Activated T-helper 17 cell treated with anti-CD3 and anti-CD28 coated beads, Interleukin-2, amount 50 U/mL, for 72 hours (primary cell): ENCODE results near the gene KLRF2. TPM values are rescaled to one million over a fixed set of nuclear protein-coding genes. Genes with fewer than 3 reads are reported as not detected.

ENCODE experiments used
- ATAC-seq: fragments of 150-1000 bp; cut with Tn5 transposase; replicated peaks from 2 replicates; pipeline ENCODE4 v1.10.0; 2021; ENCODE audit warnings: mild to moderate bottlenecking, moderate library complexity
- H3K27ac Mint-ChIP-seq: one replicate; pipeline ENCODE4 v1.8.0; 2022; ENCODE audit warnings: mixed read lengths
- H3K27me3 Mint-ChIP-seq: one replicate; pipeline ENCODE4 v1.8.0; 2022; ENCODE audit warnings: mixed read lengths
- H3K36me3 Mint-ChIP-seq: one replicate; pipeline ENCODE4 v1.8.0; 2022; ENCODE audit warnings: low read depth, mild to moderate bottlenecking, mixed read lengths
- H3K4me1 Mint-ChIP-seq: one replicate; pipeline ENCODE4 v1.8.0; 2022; ENCODE audit warnings: mixed read lengths
- H3K4me3 Mint-ChIP-seq: one replicate; pipeline ENCODE4 v1.8.0; 2022; ENCODE audit warnings: mild to moderate bottlenecking, mixed read lengths
- H3K9me3 Mint-ChIP-seq: one replicate; pipeline ENCODE4 v1.8.0; 2022; ENCODE audit warnings: mixed read lengths
- total RNA-seq, 2 donors: library from RNA; stranded (reverse); gene quantifications; one replicate each; pipeline ENCODE4 v1.2.3, GENCODE V29; 2022

Gene KLRF2
- total RNA-seq, 2 donors from 2014 or later: not detected

DNA sequence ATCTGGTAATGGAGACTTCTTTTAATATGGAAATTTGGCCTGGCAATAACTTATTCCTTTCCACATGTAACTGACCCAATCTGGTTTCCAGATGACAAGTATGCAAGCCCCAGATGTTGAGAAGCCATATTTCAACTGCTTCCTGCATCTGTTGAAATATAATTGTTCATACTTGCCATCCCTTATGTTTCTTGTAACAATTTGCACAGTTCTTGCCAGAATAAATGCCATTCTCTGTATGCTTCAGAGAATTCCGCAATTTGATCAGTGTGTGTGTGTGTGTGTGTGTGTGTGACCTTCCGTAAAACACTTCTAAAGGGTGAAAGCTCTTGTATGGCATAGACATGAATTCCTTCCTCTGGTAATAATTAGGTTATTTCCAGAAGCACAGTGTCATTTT is 52.7 kb downstream of the KLRF2 start:
- Mint-ChIP-seq H3K9me3 (no peaks in the 10 kb centered on the region), H3K4me3 (no peak overlapping the region)

DNA sequence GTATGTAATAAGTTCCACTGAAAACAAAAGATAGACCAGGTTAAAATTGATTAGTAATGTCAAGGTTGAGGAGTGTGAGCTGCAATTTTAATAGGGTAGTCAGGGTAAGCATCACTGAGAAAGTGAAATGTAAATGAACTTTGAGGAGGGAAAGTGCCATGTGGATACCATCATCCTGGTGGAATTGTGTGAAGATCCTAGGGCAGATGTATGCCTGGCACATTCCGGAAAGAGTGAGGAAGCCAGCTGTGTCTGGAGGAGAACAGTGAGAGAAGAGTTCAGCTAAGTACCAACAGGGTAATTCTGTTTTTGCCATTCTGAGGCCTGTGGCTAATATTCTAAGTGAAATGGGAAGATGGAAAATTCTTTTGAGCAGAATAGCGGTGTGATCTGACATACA is 53.7 kb downstream of the KLRF2 start:
- Mint-ChIP-seq H3K4me1 (no peaks in the 10 kb centered on the region), H3K27ac (no peak overlapping the region), H3K36me3 (no peaks in the 10 kb centered on the region), H3K9me3 (no peaks in the 10 kb centered on the region), H3K4me3 (no peak overlapping the region), H3K27me3 (peaks cover 4% of the 10 kb centered on the region)
- no peak for ATAC-seq

More for the DNA sequence above, 52.7 kb downstream of the KLRF2 start:
- no peak for ATAC-seq
- H3K4me1 Mint-ChIP-seq: no peaks in the 10 kb centered on the region
- H3K36me3 Mint-ChIP-seq: no peaks in the 10 kb centered on the region
- peaks cover 4% of the 10 kb centered on the region for H3K27me3 Mint-ChIP-seq
- H3K27ac Mint-ChIP-seq: no peak overlapping the region

DNA sequence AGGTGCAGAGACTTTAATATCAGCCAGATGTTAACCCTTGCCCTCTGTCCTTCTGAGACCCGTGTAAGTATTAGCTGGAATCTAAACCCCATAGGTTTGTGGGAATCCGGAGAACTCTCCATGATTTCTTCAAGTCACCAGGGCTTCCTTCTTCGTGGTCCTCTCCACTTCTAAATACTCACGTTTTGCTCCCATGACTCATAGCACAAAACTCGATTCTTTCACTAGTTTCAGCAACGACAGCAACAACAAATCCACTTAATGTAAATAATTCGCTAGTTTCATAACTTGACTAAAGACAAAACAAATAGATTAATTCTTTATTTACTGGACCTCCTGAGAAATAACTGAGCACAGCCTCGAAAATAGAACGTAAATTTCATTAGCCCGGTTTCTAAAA is 55.3 kb downstream of the KLRF2 start:
- ATAC-seq: no peak
- H3K4me3 Mint-ChIP-seq: no peak overlapping the region
- H3K27me3 Mint-ChIP-seq: no peaks in the 10 kb centered on the region
- no peaks in the 10 kb centered on the region for H3K36me3 Mint-ChIP-seq
- H3K9me3 Mint-ChIP-seq: no peaks in the 10 kb centered on the region
- H3K27ac Mint-ChIP-seq: no peak overlapping the region
- H3K4me1 Mint-ChIP-seq: no peaks in the 10 kb centered on the region

DNA sequence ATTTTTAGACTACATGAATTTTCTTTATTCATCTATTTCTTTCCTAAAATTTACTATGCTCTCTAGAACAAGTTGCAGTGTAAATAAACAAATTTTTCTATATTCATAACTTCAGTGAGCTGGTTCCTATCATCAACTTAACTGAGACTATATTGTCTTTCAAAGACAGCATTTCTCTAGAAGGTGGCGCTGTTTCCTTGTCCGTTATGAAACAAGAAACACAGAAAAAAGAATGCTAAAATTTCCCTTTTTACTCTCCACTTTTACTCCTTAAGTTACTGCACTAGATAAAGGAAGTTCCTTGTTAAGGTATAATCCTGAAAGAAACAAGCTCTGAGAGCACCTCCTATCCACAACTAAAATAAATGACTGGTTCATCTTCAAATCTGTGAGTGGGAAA is 59.1 kb downstream of the KLRF2 start:
- H3K27me3 Mint-ChIP-seq: no peaks in the 10 kb centered on the region
- peaks cover 7% of the 10 kb centered on the region for H3K4me1 Mint-ChIP-seq
- no peak for ATAC-seq
- no peak overlapping the region for H3K4me3 Mint-ChIP-seq
- no peak overlapping the region for H3K27ac Mint-ChIP-seq
- no peaks in the 10 kb centered on the region for H3K36me3 Mint-ChIP-seq
- no peaks in the 10 kb centered on the region for H3K9me3 Mint-ChIP-seq

DNA sequence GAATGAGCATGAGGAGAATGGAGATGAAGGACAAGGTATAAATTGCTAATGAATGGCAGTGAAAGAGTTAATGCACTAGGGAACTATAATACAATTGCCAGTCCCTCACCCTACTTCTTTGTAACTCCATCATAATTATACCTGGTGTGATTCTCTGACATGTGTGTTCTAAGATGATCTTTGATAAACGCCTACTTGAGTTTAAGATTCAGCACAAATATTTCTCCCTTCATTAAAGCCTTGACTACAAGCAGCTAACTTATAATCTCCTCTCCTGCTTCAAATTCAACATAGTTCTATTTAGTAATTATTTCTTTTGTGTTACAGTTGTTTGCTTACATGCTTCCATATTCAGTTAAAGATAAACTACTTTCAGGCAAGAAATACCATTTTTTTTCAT is 60.5 kb downstream of the KLRF2 start:
- H3K27me3 Mint-ChIP-seq: no peaks in the 10 kb centered on the region
- no peaks in the 10 kb centered on the region for H3K9me3 Mint-ChIP-seq
- peak overlapping the region; percentile 82 for H3K4me3 Mint-ChIP-seq
- no peaks in the 10 kb centered on the region for H3K36me3 Mint-ChIP-seq
- no peak for ATAC-seq
- H3K27ac Mint-ChIP-seq: no peak overlapping the region
- H3K4me1 Mint-ChIP-seq: peaks cover 7% of the 10 kb centered on the region

DNA sequence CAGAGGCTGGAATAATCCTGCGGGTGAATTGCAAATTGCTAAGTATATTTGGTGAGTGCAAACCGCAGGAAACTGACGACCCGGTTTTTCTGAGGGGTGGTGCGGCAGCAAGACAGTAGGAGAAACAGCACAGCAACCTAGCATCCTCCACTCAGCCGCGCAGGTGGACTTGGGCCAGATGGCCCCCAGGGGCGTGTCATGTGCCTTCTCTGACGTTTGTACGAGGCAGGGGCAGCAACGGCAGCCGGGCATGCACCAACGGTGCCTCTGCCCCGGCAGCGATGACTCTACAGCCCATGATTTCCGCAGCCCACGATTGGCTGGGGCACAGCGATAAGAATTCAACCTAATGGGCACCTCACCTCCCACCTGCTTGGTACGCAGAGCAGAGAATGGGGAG is 62.0 kb downstream of the KLRF2 start:
- peak overlapping the region; percentile 82 for H3K4me3 Mint-ChIP-seq
- H3K27me3 Mint-ChIP-seq: no peaks in the 10 kb centered on the region
- H3K9me3 Mint-ChIP-seq: no peaks in the 10 kb centered on the region
- peak; percentile 97 for ATAC-seq
- no peaks in the 10 kb centered on the region for H3K36me3 Mint-ChIP-seq
- H3K4me1 Mint-ChIP-seq: peaks cover 7% of the 10 kb centered on the region
- peak overlapping the region; percentile 49 for H3K27ac Mint-ChIP-seq

DNA sequence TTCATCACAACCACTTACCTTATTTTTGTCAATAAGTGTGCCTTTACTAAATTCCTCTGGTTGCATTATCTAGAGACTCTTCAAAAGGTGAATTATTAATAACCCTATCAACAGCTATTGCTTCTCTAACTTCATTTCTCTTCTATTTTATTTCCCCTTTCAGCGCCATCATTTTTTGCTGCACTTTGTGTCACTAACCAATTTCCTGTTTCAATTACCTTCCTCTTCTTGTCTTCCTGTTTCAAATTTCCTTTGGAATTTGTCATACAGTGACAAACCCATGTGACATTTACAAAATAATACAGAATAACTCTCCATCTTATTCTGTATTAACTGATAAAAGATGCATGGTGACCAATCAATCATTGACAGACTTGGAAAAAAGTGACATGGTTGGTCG is 63.1 kb downstream of the KLRF2 start:
- Mint-ChIP-seq H3K27me3 (no peaks in the 10 kb centered on the region), H3K36me3 (no peaks in the 10 kb centered on the region), H3K4me3 (peak overlapping the region; percentile 37), H3K4me1 (peaks cover 16% of the 10 kb centered on the region), H3K27ac (no peak overlapping the region), H3K9me3 (no peaks in the 10 kb centered on the region)
- no peak for ATAC-seq

Other genes with a start within 250 kb of the KLRF2 start
- 100 to 1,000 TPM; 146 to 267 TPM for gene CLEC2D, start 211.8 kb upstream of the KLRF2 start, total RNA-seq
- gene CLECL1, start 148.4 kb upstream of the KLRF2 start, total RNA-seq: 1 to 10 TPM; 6.1 to 7.7 TPM
- 100 to 1,000 TPM in 1 of 2 donors, 10 to 100 TPM in 1; 51.8 to 150 TPM for gene CD69, start 120.6 kb upstream of the KLRF2 start, total RNA-seq
- gene KLRF1, start 54.0 kb upstream of the KLRF2 start, total RNA-seq: not detected
- gene CLEC2B, start 12.1 kb upstream of the KLRF2 start, total RNA-seq: 10 to 100 TPM; 21.8 to 54.0 TPM
- gene CLEC2A, start 50.9 kb downstream of the KLRF2 start, total RNA-seq: not detected
- under 1 TPM in 1 of 2 donors, not detected in 1; 0.39 TPM for gene CLEC12A, start 89.9 kb downstream of the KLRF2 start, total RNA-seq
- not detected for gene CLEC1B, start 117.6 kb downstream of the KLRF2 start, total RNA-seq
- gene CLEC12B, start 129.1 kb downstream of the KLRF2 start, total RNA-seq: not detected
- gene CLEC9A, start 149.2 kb downstream of the KLRF2 start, total RNA-seq: not detected
- gene CLEC1A, start 217.5 kb downstream of the KLRF2 start, total RNA-seq: not detected
- under 1 TPM in 1 of 2 donors, not detected in 1; 0.26 TPM for gene CLEC7A, start 248.7 kb downstream of the KLRF2 start, total RNA-seq